Measurements from ENCODE around the gene UPK2. TPM values are rescaled to one million over a fixed set of nuclear protein-coding genes. Genes with fewer than 3 reads are reported as not detected.
"Not testable (repeated sequence)": the region's sequence is repeated elsewhere in the genome, so short reads cannot be mapped to it uniquely, and the experiment has no call there.

UPK2 gene
- total RNA-seq, 1 donor from 2014 or later: 2.2 TPM

DNA sequence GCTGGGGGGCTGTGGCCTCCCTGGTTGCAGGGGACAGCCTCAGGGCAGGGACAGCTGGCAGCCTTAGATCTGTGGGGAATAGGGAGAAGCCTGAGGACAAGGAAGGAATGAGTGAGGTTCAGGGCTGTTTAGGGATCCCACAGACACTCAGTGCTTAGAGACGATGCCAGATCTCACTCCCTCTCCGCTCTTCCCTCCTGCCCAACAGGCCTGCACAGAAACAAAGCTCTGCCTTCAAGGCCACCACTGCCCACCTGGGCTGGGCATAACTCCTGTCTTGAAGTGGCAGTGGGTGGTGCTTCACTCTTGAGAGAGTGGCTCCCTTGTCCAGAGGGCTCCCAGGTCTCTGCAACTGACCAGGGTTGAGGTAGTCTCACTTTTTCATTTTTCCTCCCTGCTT is 28.7 kb downstream of the UPK2 start:
- no peaks in the 10 kb centered on the region for H3K9me3 Mint-ChIP-seq
- no peak overlapping the region for H3K27ac Mint-ChIP-seq
- H3K4me3 Mint-ChIP-seq: no peak overlapping the region
- no peak for DNase-seq (ENCODE audit: low spot score in 2 of 2, unreplicated experiment in 2 of 2)
- TF ChIP-seq, protein P1, sequence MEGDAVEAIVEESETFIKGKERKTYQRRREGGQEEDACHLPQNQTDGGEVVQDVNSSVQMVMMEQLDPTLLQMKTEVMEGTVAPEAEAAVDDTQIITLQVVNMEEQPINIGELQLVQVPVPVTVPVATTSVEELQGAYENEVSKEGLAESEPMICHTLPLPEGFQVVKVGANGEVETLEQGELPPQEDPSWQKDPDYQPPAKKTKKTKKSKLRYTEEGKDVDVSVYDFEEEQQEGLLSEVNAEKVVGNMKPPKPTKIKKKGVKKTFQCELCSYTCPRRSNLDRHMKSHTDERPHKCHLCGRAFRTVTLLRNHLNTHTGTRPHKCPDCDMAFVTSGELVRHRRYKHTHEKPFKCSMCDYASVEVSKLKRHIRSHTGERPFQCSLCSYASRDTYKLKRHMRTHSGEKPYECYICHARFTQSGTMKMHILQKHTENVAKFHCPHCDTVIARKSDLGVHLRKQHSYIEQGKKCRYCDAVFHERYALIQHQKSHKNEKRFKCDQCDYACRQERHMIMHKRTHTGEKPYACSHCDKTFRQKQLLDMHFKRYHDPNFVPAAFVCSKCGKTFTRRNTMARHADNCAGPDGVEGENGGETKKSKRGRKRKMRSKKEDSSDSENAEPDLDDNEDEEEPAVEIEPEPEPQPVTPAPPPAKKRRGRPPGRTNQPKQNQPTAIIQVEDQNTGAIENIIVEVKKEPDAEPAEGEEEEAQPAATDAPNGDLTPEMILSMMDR (IDR thresholded peaks at IDR 0.05; ENCODE audit: unreplicated experiment): no peak
- no peaks in the 10 kb centered on the region for H3K36me3 Mint-ChIP-seq
- H3K4me1 Mint-ChIP-seq: no peaks in the 10 kb centered on the region
- H3K27me3 Mint-ChIP-seq (ENCODE audit: low read depth): no peaks in the 10 kb centered on the region

DNA sequence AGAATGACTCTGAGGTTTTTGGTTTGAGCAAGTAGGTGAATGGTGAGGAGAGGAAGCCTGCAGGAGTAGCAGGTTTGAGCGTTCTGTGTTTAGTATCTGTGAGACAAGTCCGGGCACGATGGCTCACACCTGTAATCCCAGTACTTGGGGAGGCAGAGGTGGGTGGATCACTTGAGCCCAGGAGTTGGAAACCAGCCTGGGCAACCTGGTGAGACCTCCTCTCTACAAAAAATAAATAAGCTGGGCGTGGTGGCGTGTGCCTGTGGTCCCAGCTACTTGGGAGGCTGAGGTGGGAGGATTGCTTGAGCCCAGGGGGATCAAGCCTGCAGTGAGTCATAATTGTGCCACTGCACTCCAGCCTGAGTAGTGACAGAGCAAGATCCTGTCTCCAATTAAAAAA is 32.2 kb downstream of the UPK2 start:
- Mint-ChIP-seq H3K4me3 (no peak overlapping the region), H3K36me3 (no peaks in the 10 kb centered on the region), H3K9me3 (peaks cover under 1% of the 10 kb centered on the region), H3K27me3 (ENCODE audit: low read depth) (no peaks in the 10 kb centered on the region), H3K27ac (peak overlapping the region; percentile 51), H3K4me1 (no peaks in the 10 kb centered on the region)
- TF ChIP-seq, protein P1 (IDR thresholded peaks at IDR 0.05; ENCODE audit: unreplicated experiment): no peak
- DNase-seq (ENCODE audit: low spot score in 2 of 2, unreplicated experiment in 2 of 2): no peak

DNA sequence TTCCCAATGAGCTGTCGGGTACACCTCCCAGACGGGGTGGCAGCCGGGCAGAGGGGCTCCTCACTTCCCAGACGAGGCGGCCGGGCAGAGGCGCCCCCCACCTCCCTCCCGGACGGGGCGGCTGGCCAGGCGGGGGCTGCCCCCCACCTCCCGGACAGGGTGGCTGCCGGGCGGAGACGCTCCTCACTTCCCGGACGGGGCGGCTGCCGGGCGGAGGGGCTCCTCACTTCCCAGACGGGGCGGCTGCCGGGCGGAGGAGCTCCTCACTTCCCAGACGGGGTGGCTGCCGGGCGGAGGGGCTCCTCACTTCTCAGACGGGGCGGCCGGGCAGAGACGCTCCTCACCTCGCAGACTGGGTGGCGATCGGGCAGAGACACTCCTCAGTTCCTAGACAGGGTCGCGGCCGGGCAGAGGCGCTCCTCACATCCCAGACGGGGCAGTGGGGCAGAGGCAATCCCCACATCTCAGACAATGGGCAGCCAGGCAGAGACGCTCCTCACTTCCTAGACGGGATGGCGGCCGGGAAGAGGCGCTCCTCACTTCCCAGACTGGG is 35.5 kb downstream of the UPK2 start:
- DNase-seq (ENCODE audit: low spot score in 2 of 2, unreplicated experiment in 2 of 2); H3K27me3 Mint-ChIP-seq (ENCODE audit: low read depth); H3K36me3 Mint-ChIP-seq; H3K27ac Mint-ChIP-seq; H3K4me3 Mint-ChIP-seq; H3K9me3 Mint-ChIP-seq; H3K4me1 Mint-ChIP-seq: not testable (repeated sequence)

DNA sequence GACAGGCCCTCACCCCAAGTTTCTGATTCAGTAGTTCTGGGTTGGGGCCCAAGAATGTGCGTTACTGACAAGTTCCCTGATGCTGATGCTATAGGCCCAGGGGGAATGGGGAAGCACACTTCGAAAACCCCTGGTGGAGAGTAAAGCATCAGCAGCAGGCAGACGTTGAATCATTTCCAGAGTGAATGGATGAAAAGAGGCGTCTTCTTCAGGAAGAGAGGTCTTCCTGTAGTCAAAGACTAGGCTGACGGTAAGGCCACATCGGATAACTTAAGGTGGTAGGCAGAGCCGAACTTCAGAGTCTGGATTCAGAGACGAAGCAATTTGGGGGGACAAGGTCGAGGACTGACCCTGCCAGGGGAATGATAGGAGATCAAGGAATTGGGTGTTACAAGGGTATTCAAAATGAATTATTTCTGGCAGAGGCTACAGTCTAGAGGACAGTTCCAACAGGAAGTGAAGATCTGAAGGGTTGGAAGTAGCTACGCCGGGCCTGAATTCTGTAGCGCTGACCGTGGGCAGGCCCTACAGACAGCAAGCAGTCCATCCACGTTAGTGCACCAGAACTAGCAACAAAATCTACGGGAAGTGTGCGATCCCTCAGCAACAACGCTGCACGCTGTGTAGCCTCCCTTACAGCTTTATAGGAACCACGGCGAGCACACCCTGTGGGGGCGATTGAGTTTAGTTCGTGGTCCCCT is 41.0 kb downstream of the UPK2 start:
- no peak for DNase-seq (ENCODE audit: low spot score in 2 of 2, unreplicated experiment in 2 of 2)

GRCh38 chr11:118997627-118998387 is 41.7 kb downstream of the UPK2 start, which contains the start of gene CENATAC:
CENATAC (plus strand) TSS chr11:118998138; CDS start chr11:118998198, 60 bp downstream.
- H3K27me3 Mint-ChIP-seq (ENCODE audit: low read depth): no peaks in the 10 kb centered on the region
- peaks cover 4% of the 10 kb centered on the region for H3K9me3 Mint-ChIP-seq
- H3K4me3 Mint-ChIP-seq: peak within 1 kb of the TSS; percentile 91
- H3K4me1 Mint-ChIP-seq: peaks cover 30% of the 10 kb centered on the region
- H3K27ac Mint-ChIP-seq: peak within 1 kb of the TSS; percentile 96
- DNase-seq (ENCODE audit: low spot score in 2 of 2, unreplicated experiment in 2 of 2): peak; percentile 69 to 85
- TF ChIP-seq, protein P1 (IDR thresholded peaks at IDR 0.05; ENCODE audit: unreplicated experiment): no peak
- H3K36me3 Mint-ChIP-seq: peaks cover 8% of the 10 kb centered on the region

More for the DNA sequence above, 41.0 kb downstream of the UPK2 start:
- peaks cover 8% of the 10 kb centered on the region for H3K36me3 Mint-ChIP-seq
- peak overlapping the region; percentile 91 for H3K4me3 Mint-ChIP-seq
- TF ChIP-seq, protein P1 (IDR thresholded peaks at IDR 0.05; ENCODE audit: unreplicated experiment): no peak
- H3K4me1 Mint-ChIP-seq: peaks cover 30% of the 10 kb centered on the region
- H3K9me3 Mint-ChIP-seq: peaks cover 4% of the 10 kb centered on the region
- H3K27me3 Mint-ChIP-seq (ENCODE audit: low read depth): no peaks in the 10 kb centered on the region
- peak overlapping the region; percentile 96 for H3K27ac Mint-ChIP-seq

DNA sequence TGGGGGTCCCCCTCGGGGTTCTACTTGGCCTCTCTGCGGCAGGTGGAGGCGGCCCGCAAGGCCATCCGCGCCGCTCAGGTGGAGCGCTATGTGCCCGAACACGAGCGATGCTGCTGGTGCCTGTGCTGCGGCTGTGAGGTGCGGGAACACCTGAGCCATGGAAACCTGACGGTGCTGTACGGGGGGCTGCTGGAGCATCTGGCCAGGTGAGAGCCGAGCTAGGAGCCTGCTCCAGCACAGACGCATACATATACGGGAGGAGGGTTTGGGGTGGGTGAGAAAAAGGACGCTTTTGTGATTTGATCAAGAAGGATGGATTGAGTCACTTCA is 42.3 kb downstream of the UPK2 start:
- Mint-ChIP-seq H3K27me3 (ENCODE audit: low read depth) (no peaks in the 10 kb centered on the region), H3K27ac (peak overlapping the region; percentile 96), H3K4me3 (peak overlapping the region; percentile 91), H3K4me1 (peaks cover 30% of the 10 kb centered on the region), H3K36me3 (peaks cover 12% of the 10 kb centered on the region), H3K9me3 (peaks cover 4% of the 10 kb centered on the region)
- TF ChIP-seq, protein P1 (IDR thresholded peaks at IDR 0.05; ENCODE audit: unreplicated experiment): no peak
- DNase-seq (ENCODE audit: low spot score in 2 of 2, unreplicated experiment in 2 of 2): no peak

Measured in mesothelial cell of epicardium (in vitro differentiated cells).